OCI-LY3 (cell line): Measurements from ENCODE around the gene MYL12A.
A peak's percentile ranks its signal among the peaks of the same experiment; 100 is the strongest.

Experiments used
- H2AFZ ChIP-seq: fragments of 200-600, 300-600 bp; shearing (Covaris generic); 2 replicates; pipeline ENCODE4 v1.6.0; 2014; ENCODE audit warnings: antibody characterized with exemption, low read depth, low read length
- H3K27ac ChIP-seq: fragments of 200-600, 300-600 bp; sonication (generic); 2 replicates; pipeline ENCODE4 v1.5.1; 2014; ENCODE audit warnings: mild to moderate bottlenecking, low read length, moderate library complexity, mixed read lengths
- H3K27me3 ChIP-seq: fragments of 200-600, 300-600 bp; sonication (generic); 2 replicates; pipeline ENCODE4 v1.6.1; 2014; ENCODE audit warnings: low read depth, low read length, mixed read lengths
- H3K36me3 ChIP-seq: fragments of 200-600, 300-600 bp; sonication (generic); replicated peaks from 2 replicates; pipeline ENCODE3; 2014; ENCODE audit warnings: low read depth, low read length, mixed read lengths
- H3K4me1 ChIP-seq: fragments of 300-600, 200-600 bp; sonication (generic); 2 replicates; pipeline ENCODE4 v1.6.1; 2014; ENCODE audit warnings: low read length, mixed read lengths
- H3K4me2 ChIP-seq: fragments of 200-600, 300-600 bp; sonication (generic); 2 replicates; pipeline ENCODE4 v1.6.1; 2014; ENCODE audit warnings: low read length, mixed read lengths
- H3K4me3 ChIP-seq: fragments of 300-600, 200-600 bp; sonication (generic); 2 replicates; pipeline ENCODE4 v1.5.1; 2014; ENCODE audit warnings: antibody characterized with exemption, mild to moderate bottlenecking, low read length, moderate library complexity
- H3K79me2 ChIP-seq: fragments of 300-600, 200-600 bp; shearing (Covaris generic); 2 replicates; pipeline ENCODE4 v1.6.1; 2014; ENCODE audit warnings: mild to moderate bottlenecking, low read length, mixed read lengths
- H3K9ac ChIP-seq: fragments of 300-600, 200-600 bp; shearing (Covaris generic); 2 replicates; pipeline ENCODE4 v1.6.0; 2014; ENCODE audit warnings: mild to moderate bottlenecking, low read length, moderate library complexity
- H3K9me3 ChIP-seq: fragments of 200-600, 300-600 bp; shearing (Covaris generic); 2 replicates; pipeline ENCODE4 v1.6.1; 2014; ENCODE audit warnings: low read length, mixed read lengths; ENCODE audit not compliant: insufficient read depth
- H4K20me1 ChIP-seq: fragments of 200-600, 300-600 bp; sonication (generic); 2 replicates; pipeline ENCODE4 v1.6.1; 2016; ENCODE audit warnings: low read length, mixed read lengths; ENCODE audit not compliant: insufficient read depth
- CTCF ChIP-seq: fragments of 200-600, 300-600 bp; sonication (generic); IDR thresholded peaks from 2 replicates; pipeline ENCODE4 v1.5.1; 2014; ENCODE audit warnings: antibody characterized with exemption, low read length, low read depth
- EZH2phosphoT487 ChIP-seq: fragments of 200-600 bp; shearing (Covaris generic); IDR thresholded peaks from 2 replicates; pipeline ENCODE4 v1.6.1; 2018; ENCODE audit warnings: antibody characterized with exemption, mixed run types, low read depth

Gene MYL12A

GRCh38 chr18:3234457-3234856, 13.1 kb upstream of the MYL12A start:
- H3K4me3 ChIP-seq = no peak overlapping the region
- no peaks in the 10 kb centered on the region for H3K4me1 ChIP-seq
- H3K9me3 ChIP-seq = no peaks in the 10 kb centered on the region
- no peaks in the 10 kb centered on the region for H3K27me3 ChIP-seq
- TF ChIP-seq CTCF = no peak
- TF ChIP-seq EZH2phosphoT487 = no peak
- H3K79me2 ChIP-seq = no peaks in the 10 kb centered on the region
- H3K9ac ChIP-seq = no peak overlapping the region
- no peak overlapping the region for H3K27ac ChIP-seq
- H3K4me2 ChIP-seq = no peak overlapping the region
- no peaks in the 10 kb centered on the region for H3K36me3 ChIP-seq
- no peak overlapping the region for H2AFZ ChIP-seq
- H4K20me1 ChIP-seq = no peaks in the 10 kb centered on the region

GRCh38 chr18:3235846-3236245, 11.8 kb upstream of the MYL12A start:
- no peaks in the 10 kb centered on the region for H3K79me2 ChIP-seq

GRCh38 chr18:3236470-3236869, 11.1 kb upstream of the MYL12A start:
- Histone ChIP-seq H2AFZ (no peak overlapping the region), H3K4me3 (no peak overlapping the region), H3K9me3 (no peaks in the 10 kb centered on the region), H3K36me3 (no peaks in the 10 kb centered on the region), H3K4me2 (no peak overlapping the region), H3K9ac (no peak overlapping the region), H3K4me1 (no peaks in the 10 kb centered on the region), H3K79me2 (no peaks in the 10 kb centered on the region), H4K20me1 (no peaks in the 10 kb centered on the region), H3K27me3 (no peaks in the 10 kb centered on the region), H3K27ac (no peak overlapping the region)
- TF ChIP-seq EZH2phosphoT487 (no peak), CTCF (no peak)

More at GRCh38 chr18:3235846-3236245, 11.8 kb upstream of the MYL12A start:
- no peak for TF ChIP-seq CTCF
- no peak for TF ChIP-seq EZH2phosphoT487
- no peaks in the 10 kb centered on the region for H4K20me1 ChIP-seq
- no peak overlapping the region for H3K4me2 ChIP-seq
- no peaks in the 10 kb centered on the region for H3K9me3 ChIP-seq
- no peak overlapping the region for H3K4me3 ChIP-seq
- no peak overlapping the region for H3K9ac ChIP-seq
- no peaks in the 10 kb centered on the region for H3K4me1 ChIP-seq
- H2AFZ ChIP-seq = no peak overlapping the region
- H3K36me3 ChIP-seq = no peaks in the 10 kb centered on the region
- H3K27me3 ChIP-seq = no peaks in the 10 kb centered on the region
- no peak overlapping the region for H3K27ac ChIP-seq

GRCh38 chr18:3238742-3239141, 8.9 kb upstream of the MYL12A start:
- Histone ChIP-seq H3K9me3 (no peaks in the 10 kb centered on the region), H3K27ac (no peak overlapping the region), H3K27me3 (no peaks in the 10 kb centered on the region), H4K20me1 (no peaks in the 10 kb centered on the region), H2AFZ (no peak overlapping the region), H3K4me2 (no peak overlapping the region), H3K79me2 (no peaks in the 10 kb centered on the region), H3K4me3 (no peak overlapping the region), H3K4me1 (no peaks in the 10 kb centered on the region), H3K9ac (no peak overlapping the region), H3K36me3 (no peaks in the 10 kb centered on the region)
- TF ChIP-seq CTCF = peak; percentile 22; the same call in 1 of the 2 replicates
- TF ChIP-seq EZH2phosphoT487 = no peak
